ENCODE results near the gene OSBPL3.

GRCh38 chr7:24819916-24820689 is 159.9 kb downstream of the OSBPL3 start:
- TF ChIP-seq CTCF (IDR thresholded peaks at IDR 0.05) (peak; percentile 99), POLR2AphosphoS5 (IDR thresholded peaks at IDR 0.05; ENCODE audit: low read depth, low read length) (peak; percentile 49; the same call in 1 of the 2 replicates), FOSL2 (IDR thresholded peaks at IDR 0.05; ENCODE audit: borderline replicate concordance, low read depth) (no peak), RCOR1 (IDR thresholded peaks at IDR 0.05; ENCODE audit: low read length) (peak; percentile 45; the same call in 1 of the 2 replicates), CHD2 (IDR thresholded peaks at IDR 0.05; ENCODE audit: low read length, partially characterized antibody) (peak; percentile 54), MAX (IDR thresholded peaks at IDR 0.05; ENCODE audit: low read depth) (peak; percentile 66), RFX5 (IDR thresholded peaks at IDR 0.05; ENCODE audit: low read length) (0 out of 2 replicates have a peak, but pooled peaks have one; percentile 43), EP300 (IDR thresholded peaks at IDR 0.05; ENCODE audit: borderline replicate concordance in 1 of 2, low read depth in 1 of 2, low read length in 1 of 2) (peak in 1 of 2 experiments; percentile 19; a peak in 1 of 4 replicates), REST (IDR thresholded peaks at IDR 0.05; ENCODE audit: low read depth, low read length) (peak; percentile 49; the same call in 1 of the 2 replicates)

Data from SK-N-SH (cell line).